H9 (cell line): ENCODE measurements around the gene ELMOD3. TPM values are rescaled to one million over a fixed set of nuclear protein-coding genes. Genes with fewer than 3 reads are reported as not detected.

Source experiments
- DNase-seq: peaks from one replicate; pipeline ENCODE4 v3.0.0-alpha.2; 2017
- H2AFZ ChIP-seq: one replicate; pipeline ENCODE4 v1.6.1; 2013; ENCODE audit warnings: mild to moderate bottlenecking, low read length, control low read depth, moderate library complexity
- H2AK5ac ChIP-seq: 2 replicates; pipeline ENCODE4 v1.6.1; 2013; ENCODE audit warnings: low read length, control low read depth, mixed read lengths; ENCODE audit not compliant: insufficient read length
- H2BK120ac ChIP-seq: one replicate; pipeline ENCODE4 v1.6.1; 2013; ENCODE audit warnings: low read depth, mild to moderate bottlenecking, low read length, control low read depth, inconsistent platforms; ENCODE audit not compliant: poor library complexity, severe bottlenecking
- H2BK12ac ChIP-seq: 2 replicates; pipeline ENCODE4 v1.6.1; 2013; ENCODE audit warnings: low read length, control low read depth, mixed read lengths, low read depth; ENCODE audit not compliant: insufficient read length
- H2BK15ac ChIP-seq: 2 replicates; pipeline ENCODE4 v1.6.1; 2013; ENCODE audit warnings: low read depth, low read length, control low read depth
- H2BK20ac ChIP-seq: one replicate; pipeline ENCODE4 v1.6.1; 2013; ENCODE audit warnings: low read depth, mild to moderate bottlenecking, low read length, control low read depth, inconsistent platforms; ENCODE audit not compliant: poor library complexity, severe bottlenecking
- H2BK5ac ChIP-seq: 2 replicates; pipeline ENCODE4 v1.6.1; 2013; ENCODE audit warnings: low read length, control low read depth, mixed read lengths; ENCODE audit not compliant: insufficient read length
- H3K14ac ChIP-seq: 2 replicates; pipeline ENCODE4 v1.6.1; 2013; ENCODE audit warnings: low read length, control low read depth; ENCODE audit not compliant: insufficient read depth
- H3K18ac ChIP-seq: 2 replicates; pipeline ENCODE4 v1.6.1; 2013; ENCODE audit warnings: low read depth, mild to moderate bottlenecking, mixed read lengths, low read length, control low read depth; ENCODE audit not compliant: insufficient read length
- H3K23ac ChIP-seq: 2 replicates; pipeline ENCODE4 v1.6.1; 2013; ENCODE audit warnings: low read length, control low read depth, mixed read lengths, low read depth; ENCODE audit not compliant: insufficient read length
- H3K23me2 ChIP-seq: 2 replicates; pipeline ENCODE4 v1.6.1; 2013; ENCODE audit warnings: low read depth, mild to moderate bottlenecking, mixed read lengths, low read length, control low read depth; ENCODE audit not compliant: insufficient read length, poor library complexity, severe bottlenecking
- H3K27ac ChIP-seq: 2 replicates; pipeline ENCODE4 v1.5.1; 2013; ENCODE audit warnings: low read length, control low read depth, mixed read lengths, low read depth; ENCODE audit not compliant: insufficient read length
- H3K27me3 ChIP-seq: 2 replicates; pipeline ENCODE4 v1.6.1; 2013; ENCODE audit warnings: low read length, control low read depth, inconsistent platforms; ENCODE audit not compliant: insufficient read depth
- H3K4ac ChIP-seq: 2 replicates; pipeline ENCODE4 v1.6.1; 2013; ENCODE audit warnings: low read depth, mild to moderate bottlenecking, control low read depth, inconsistent platforms, low read length, moderate library complexity
- H3K4me1 ChIP-seq: 2 replicates; pipeline ENCODE4 v1.6.1; 2013; ENCODE audit warnings: low read length, control low read depth, inconsistent platforms; ENCODE audit not compliant: insufficient read depth
- H3K4me2 ChIP-seq: 2 replicates; pipeline ENCODE4 v1.6.1; 2013; ENCODE audit warnings: low read length, control low read depth, mixed read lengths; ENCODE audit not compliant: insufficient read length, insufficient read depth
- H3K56ac ChIP-seq: 2 replicates; pipeline ENCODE4 v1.6.1; 2013; ENCODE audit warnings: low read depth, mild to moderate bottlenecking, mixed read lengths, low read length, control low read depth; ENCODE audit not compliant: insufficient read length
- H3K79me1 ChIP-seq: 2 replicates; pipeline ENCODE4 v1.6.1; 2013; ENCODE audit warnings: low read depth, mild to moderate bottlenecking, moderate library complexity, low read length, control low read depth, inconsistent platforms; ENCODE audit not compliant: insufficient read depth, poor library complexity, severe bottlenecking
- H3K79me2 ChIP-seq: 2 replicates; pipeline ENCODE4 v1.6.1; 2013; ENCODE audit warnings: low read length, control low read depth, inconsistent platforms; ENCODE audit not compliant: insufficient read depth
- H3K9ac ChIP-seq: 2 replicates; pipeline ENCODE4 v1.6.1; 2013; ENCODE audit warnings: low read length, control low read depth, mixed read lengths; ENCODE audit not compliant: insufficient read length; ENCODE audit errors: extremely low read depth
- H3K9me3 ChIP-seq: one replicate; pipeline ENCODE4 v1.6.1; 2013; ENCODE audit warnings: low read depth, low read length, inconsistent platforms; ENCODE audit not compliant: control insufficient read depth
- H3T11ph ChIP-seq: one replicate; pipeline ENCODE4 v1.6.1; 2013; ENCODE audit warnings: mild to moderate bottlenecking, low read length, control low read depth, inconsistent platforms
- H4K20me1 ChIP-seq: one replicate; pipeline ENCODE4 v1.6.1; 2013; ENCODE audit not compliant: control insufficient read depth, insufficient read length, insufficient read depth
- H4K5ac ChIP-seq: 2 replicates; pipeline ENCODE4 v1.6.1; 2013; ENCODE audit warnings: low read depth, mild to moderate bottlenecking, mixed read lengths, low read length, control low read depth; ENCODE audit not compliant: insufficient read length
- H4K8ac ChIP-seq: replicated peaks from 2 replicates; pipeline ENCODE4 v1.6.1; 2013; ENCODE audit warnings: low read length, control low read depth, mixed read lengths, low read depth; ENCODE audit not compliant: insufficient read length
- H4K91ac ChIP-seq: 2 replicates; pipeline ENCODE4 v1.6.1; 2013; ENCODE audit warnings: low read depth, mild to moderate bottlenecking, moderate library complexity, mixed read lengths, low read length, control low read depth; ENCODE audit not compliant: insufficient read length
- H3K27ac Mint-ChIP-seq, 3 experiments: 2 replicates in 2 of 3; 3 replicates in 1 of 3; pipeline ENCODE4 v1.8.0; 2020 to 2021; ENCODE audit warnings: mixed read lengths in 3 of 3, mild to moderate bottlenecking in 1 of 3, moderate library complexity in 1 of 3
- H3K27me3 Mint-ChIP-seq: 2 replicates; pipeline ENCODE4 v1.8.0; 2021; ENCODE audit warnings: low read depth, mild to moderate bottlenecking, moderate library complexity, mixed read lengths
- H3K36me3 Mint-ChIP-seq, 3 experiments: 2 replicates in 2 of 3; 3 replicates in 1 of 3; pipeline ENCODE4 v1.8.0; 2020 to 2021; ENCODE audit warnings: low read depth in 3 of 3, mixed read lengths in 3 of 3; ENCODE audit not compliant: insufficient read depth in 1 of 3
- H3K4me1 Mint-ChIP-seq, 2 experiments: 2 replicates each; pipeline ENCODE4 v1.8.0; 2020; ENCODE audit warnings: mixed read lengths in 2 of 2
- H3K4me3 Mint-ChIP-seq, 2 experiments: 2 replicates in 1 of 2; 3 replicates in 1 of 2; pipeline ENCODE4 v1.8.0; 2020 to 2021; ENCODE audit warnings: mild to moderate bottlenecking in 2 of 2, mixed read lengths in 2 of 2, moderate library complexity in 1 of 2
- H3K9me3 Mint-ChIP-seq, 2 experiments: 2 replicates in 1 of 2; 3 replicates in 1 of 2; pipeline ENCODE4 v1.8.0; 2020; ENCODE audit warnings: mild to moderate bottlenecking in 2 of 2, mixed read lengths in 2 of 2, moderate library complexity in 1 of 2
- CTCF ChIP-seq: fragments of 200-600 bp; sonication (generic); conservative IDR thresholded peaks from 3 replicates; pipeline ENCODE4 v1.8.0; 2021; ENCODE audit warnings: antibody characterized with exemption, mild to moderate bottlenecking
- WGBS: extraction: QIAGEN DNeasy Blood & Tissue Kit; methylation state at CpG from one replicate; pipeline ENCODE4 v1.1.7; 2013; ENCODE audit warnings: missing lambda C conversion rate, low lambda C conversion rate, mixed read lengths; ENCODE audit not compliant: insufficient read length; ENCODE audit errors: extremely low coverage; 5-methylcytosine and 5-hydroxymethylcytosine counted together
- total RNA-seq: library from RNA; stranded (reverse); gene quantifications from 2 replicates; pipeline ENCODE4 v1.2.1, GENCODE V29; 2021

The ELMOD3 gene
- total RNA-seq, 1 experiment from 2014 or later = 7.6 TPM

GRCh38 chr2:85307527-85307897 is 47.1 kb upstream of the ELMOD3 start:
- H3K4me2 ChIP-seq = no peak overlapping the region
- no peak overlapping the region for H2BK120ac ChIP-seq
- no peak for DNase-seq
- Mint-ChIP-seq H3K27me3 (no peaks in the 10 kb centered on the region), H3K9me3 (no peaks in the 10 kb centered on the region), H3K4me1 (peaks cover 14% of the 10 kb centered on the region in 2 experiments), H3K4me3 (no peak overlapping the region), H3K36me3 (peaks cover 48 to 77% (median 70%) of the 10 kb centered on the region in 3 experiments), H3K27ac (peak overlapping the region in 1 of 3 experiments; percentile 76; a peak in 1 of 7 replicates)
- H3K79me1 ChIP-seq = no peaks in the 10 kb centered on the region
- H2BK15ac ChIP-seq = no peak overlapping the region
- H3K23me2 ChIP-seq = no peaks in the 10 kb centered on the region
- no peak overlapping the region for H3K9ac ChIP-seq
- no peak overlapping the region for H2AFZ ChIP-seq
- no peaks in the 10 kb centered on the region for H4K20me1 ChIP-seq
- H2BK12ac ChIP-seq = no peak overlapping the region
- H3K23ac ChIP-seq = no peak overlapping the region
- no peak overlapping the region for H4K5ac ChIP-seq
- H3K4me1 ChIP-seq = peaks cover 6% of the 10 kb centered on the region; the same call in 1 of the 2 replicates
- no peak overlapping the region for H3K4ac ChIP-seq
- H2AK5ac ChIP-seq = no peak overlapping the region
- no peak overlapping the region for H3K56ac ChIP-seq
- no peaks in the 10 kb centered on the region for H3K79me2 ChIP-seq
- TF ChIP-seq CTCF = no peak
- H4K91ac ChIP-seq = no peak overlapping the region
- no peak overlapping the region for H3T11ph ChIP-seq
- no peak overlapping the region for H4K8ac ChIP-seq
- no peaks in the 10 kb centered on the region for H3K9me3 ChIP-seq
- no peak overlapping the region for H3K18ac ChIP-seq
- WGBS = no CpG with 5 or more reads among the region's 9 CpGs
- H2BK5ac ChIP-seq = no peak overlapping the region
- no peak overlapping the region for H3K14ac ChIP-seq
- no peak overlapping the region for H2BK20ac ChIP-seq
- no peaks in the 10 kb centered on the region for H3K27me3 ChIP-seq
- H3K27ac ChIP-seq = no peak overlapping the region
